HepG2 (cell line): ENCODE measurements around the gene CAMK2D. TPM values are rescaled to one million over a fixed set of nuclear protein-coding genes. Genes with fewer than 3 reads are reported as not detected.

Experiments
- ATAC-seq: fragments of 200-7000 bp; cut with Tn5 transposase; 3 replicates; pipeline ENCODE4 v1.9.1; 2020; ENCODE audit warnings: mild to moderate bottlenecking, moderate library complexity
- BruUV-seq: library from RNA; stranded (reverse); fragments of 400-500 nt; replicated peaks from 2 replicates; lab custom pipeline; 2021; lab: Mats Ljungman, UMichigan
- CTCF ChIA-PET: fragments of 300-600 bp; formaldehyde crosslinking; extraction: SDS; loops from one replicate; lab custom pipeline; 2021; ENCODE audit warnings: low total read pairs, inconsistent platforms, low intra/inter-chr PET ratio; lab: Yijun Ruan, JAX
- POLR2A ChIA-PET: fragments of 350-600 bp; sonication (Branson Sonifier 250); formaldehyde crosslinking; loops from one replicate; lab custom pipeline; 2020; ENCODE audit warnings: antibody characterized with exemption, inconsistent platforms; lab: Yijun Ruan, JAX
- DNase-seq: peaks from one replicate; pipeline ENCODE4 v3.0.0-alpha.2; 2015; ENCODE audit warnings: low spot score
- FAIRE-seq: peaks from 3 replicates; lab custom pipeline; 2011; peaks lifted over from hg19 to GRCh38; lab: Jason Lieb, UNC
- H2AFZ ChIP-seq: one replicate; pipeline ENCODE4 v1.6.1; 2011; ENCODE audit warnings: low read length, inconsistent platforms
- H3K27ac ChIP-seq: fragments of 300-600 bp; 3 replicates; pipeline ENCODE4 v1.8.0; 2011; ENCODE audit warnings: mixed run types, mild to moderate bottlenecking, mixed read lengths, low read length, inconsistent platforms; ENCODE audit not compliant: insufficient read depth; ENCODE audit errors: extremely low read length
- H3K27me3 ChIP-seq, 2 experiments: fragments of 200-600 bp in 1 of 2; 2 replicates in 1 of 2; 3 replicates in 1 of 2; pipeline versions ENCODE4 v1.6.0 to v1.8.0; 2011; ENCODE audit warnings: low read length in 2 of 2, mild to moderate bottlenecking in 2 of 2, moderate library complexity in 2 of 2, inconsistent platforms in 1 of 2; ENCODE audit not compliant: insufficient read depth in 2 of 2, control insufficient read depth in 1 of 2
- H3K36me3 ChIP-seq, 2 experiments: fragments of 200-600 bp in 1 of 2; replicated peaks in 1 of 2; 2 replicates in 1 of 2; 3 replicates in 1 of 2; pipeline versions ENCODE4 v1.5.1 to v1.8.0; 2011; ENCODE audit warnings: low read length in 2 of 2, inconsistent platforms in 1 of 2; ENCODE audit not compliant: insufficient read depth in 2 of 2, control insufficient read depth in 1 of 2
- H3K4me1 ChIP-seq: 2 replicates; pipeline ENCODE4 v1.5.1; 2012; ENCODE audit warnings: low read length, inconsistent platforms; ENCODE audit not compliant: insufficient read depth
- H3K4me2 ChIP-seq: 2 replicates; pipeline ENCODE4 v1.6.0; 2011; ENCODE audit warnings: low read depth, low read length, inconsistent platforms
- H3K4me3 ChIP-seq, 3 experiments: fragments of 200-600 bp in 1 of 3; sonication (generic), shearing (Covaris generic) in 1 of 3; replicated peaks in 1 of 3; 2 replicates each; pipeline ENCODE4 v1.5.1; 2011 to 2016; ENCODE audit warnings: low read length in 3 of 3, inconsistent platforms in 2 of 3, low read depth in 2 of 3, mild to moderate bottlenecking in 2 of 3, control low read depth in 1 of 3, mixed read lengths in 1 of 3; ENCODE audit not compliant: insufficient read depth in 1 of 3
- H3K79me2 ChIP-seq: one replicate; pipeline ENCODE4 v1.6.1; 2011; ENCODE audit warnings: low read length, inconsistent platforms; ENCODE audit not compliant: insufficient read depth
- H3K9ac ChIP-seq: 2 replicates; pipeline ENCODE4 v1.6.0; 2011; ENCODE audit warnings: mild to moderate bottlenecking, low read depth, low read length, inconsistent platforms; ENCODE audit not compliant: insufficient read depth
- H3K9me3 ChIP-seq: 2 replicates; pipeline ENCODE4 v1.5.1; 2012; ENCODE audit warnings: mild to moderate bottlenecking, low read length
- H4K20me1 ChIP-seq: 2 replicates; pipeline ENCODE4 v1.6.0; 2011; ENCODE audit warnings: inconsistent platforms, mild to moderate bottlenecking, low read length, moderate library complexity; ENCODE audit not compliant: insufficient read depth
- BCL3 ChIP-seq: sonication (generic); formaldehyde crosslinking; IDR thresholded peaks from 2 replicates; pipeline ENCODE4 v1.5.1; 2020; ENCODE audit warnings: mild to moderate bottlenecking, missing genetic modification reagents, moderate library complexity
- IRF1 ChIP-seq: sonication (generic); formaldehyde crosslinking; IDR thresholded peaks from 2 replicates; pipeline ENCODE4 v1.4.0; 2020; ENCODE audit warnings: low read depth, mild to moderate bottlenecking, missing genetic modification reagents
- MLXIP ChIP-seq: sonication (generic); formaldehyde crosslinking; IDR thresholded peaks from 2 replicates; pipeline ENCODE4 v1.9.0; 2021; ENCODE audit warnings: missing genetic modification reagents, borderline replicate concordance
- RNF219 ChIP-seq: sonication (generic); formaldehyde crosslinking; IDR thresholded peaks from 2 replicates; pipeline ENCODE4 v1.5.0; 2020; ENCODE audit warnings: mild to moderate bottlenecking, missing genetic modification reagents
- SATB2 ChIP-seq: sonication (generic); formaldehyde crosslinking; IDR thresholded peaks from 2 replicates; pipeline ENCODE4 v1.5.0; 2020; ENCODE audit warnings: missing genetic modification reagents
- ZNF557 ChIP-seq: sonication (generic); formaldehyde crosslinking; IDR thresholded peaks from 2 replicates; pipeline ENCODE4 v1.4.0; 2020; ENCODE audit warnings: missing genetic modification reagents
- ZZZ3 ChIP-seq: sonication (generic); formaldehyde crosslinking; IDR thresholded peaks from 2 replicates; pipeline ENCODE4 v1.4.0; 2020; ENCODE audit warnings: missing genetic modification reagents, mild to moderate bottlenecking, borderline replicate concordance
- WGBS: methylation state at CpG from one replicate; pipeline ENCODE4 v1.1.6; 2017; ENCODE audit warnings: low lambda C conversion rate; 5-methylcytosine and 5-hydroxymethylcytosine counted together
- in situ Hi-C: cut with HindIII; loops from 2 replicates; pipeline ENCODE4 v1.10.0; 2017; ENCODE audit warnings: low pct_unique_long_range_greater_than_20kb; ENCODE audit not compliant: extremely low pct_ligation_motif_present
- intact Hi-C: fragments of 100-400 bp; cut with micrococcal nuclease; formaldehyde crosslinking; loops from one replicate; pipeline ENCODE4 v1.10.0; 2022; ENCODE audit not compliant: unreplicated experiment
- polyA plus RNA-seq, 8 experiments: library from polyadenylated mRNA; depleted of rRNA in 3 of 8; stranded (reverse) in 7 of 8; unstranded in 1 of 8; fragments of >200 nt; fragmentation: Illumina TruSeq in 4 of 8; extraction: Trizol in 4 of 8; gene quantifications; 2 replicates each; pipeline versions ENCODE4 v1.2.1 to v1.2.3, GENCODE V29; 2011 to 2016; ENCODE audit warnings: low read depth in 4 of 8, missing spikeins in 1 of 8, mixed read lengths in 1 of 8; ENCODE audit not compliant: insufficient read depth in 1 of 8
- total RNA-seq, 5 experiments: library from RNA; depleted of rRNA; stranded (reverse); fragments of >200 nt; fragmentation: Illumina TruSeq; extraction: Trizol; gene quantifications; 2 replicates each; pipeline ENCODE4 v1.2.3, GENCODE V29; 2016; ENCODE audit warnings: low read depth in 1 of 5

CAMK2D gene
- total and polyA plus RNA-seq, 2 of the 13 experiments (the other 11 are each of a cell fraction or from before 2014, with no cell fraction given): 18.0 to 65.4 TPM

- no peak overlapping the region for H3K9ac ChIP-seq
- no peaks in the 10 kb centered on the region for H3K36me3 ChIP-seq
- no peak overlapping the region for H3K4me2 ChIP-seq
- no peaks in the 10 kb centered on the region for H4K20me1 ChIP-seq
- peaks cover 11% of the 10 kb centered on the region; the same call in 1 of the 2 replicates for H3K4me1 ChIP-seq
- ChIA-PET POLR2A (no interaction called here), CTCF (no interaction called here)
- no peak overlapping the region for H3K27ac ChIP-seq
- H3K27me3 ChIP-seq: no peaks in the 10 kb centered on the region
- TF ChIP-seq IRF1 (CRISPR knock-in tag): no peak
- no peak for TF ChIP-seq SATB2 (CRISPR knock-in tag)
- no peak for TF ChIP-seq ZZZ3 (CRISPR knock-in tag)
- no peak for TF ChIP-seq ZNF557 (CRISPR knock-in tag)
- TF ChIP-seq RNF219 (CRISPR knock-in tag): no peak
- no peak for TF ChIP-seq BCL3 (CRISPR knock-in tag)
- TF ChIP-seq MLXIP (CRISPR knock-in tag): no peak
- H3K4me3 ChIP-seq: no peak overlapping the region
- WGBS: 38% methylated on average over 3 of the region's 3 CpGs
- DNase-seq: no peak
- FAIRE-seq: no peak
- H3K79me2 ChIP-seq: no peaks in the 10 kb centered on the region
- BruUV-seq: no TSS peak
- no peaks in the 10 kb centered on the region for H3K9me3 ChIP-seq
- no peak for ATAC-seq
- H2AFZ ChIP-seq: no peak overlapping the region
- intact Hi-C loops (no loop called here), in situ Hi-C loops (no loop called here)
Measured at GRCh38 chr4:113436360-113436759, 325.2 kb downstream of the CAMK2D start.
